Retinal pigment epithelial cell (primary cell): ENCODE results near the gene PCOLCE2.
A peak's percentile ranks its signal among the peaks of the same experiment; 100 is the strongest.
"Not testable (repeated sequence)": the region's sequence is repeated elsewhere in the genome, so short reads cannot be mapped to it uniquely, and the experiment has no call there.

Experiments
- DNase-seq: peaks from one replicate; pipeline ENCODE4 v3.0.0-alpha.2; 2010; ENCODE audit warnings: low read depth
- H3K4me3 ChIP-seq: 2 replicates; pipeline ENCODE4 v1.5.1; 2011; ENCODE audit warnings: mild to moderate bottlenecking, low read length, control low read depth, moderate library complexity
- TF ChIP-seq, protein P1 (sequence below): conservative IDR thresholded peaks from 2 replicates; pipeline ENCODE4 v1.5.1; 2011; ENCODE audit warnings: low read depth, low read length, control low read depth, inconsistent platforms

The PCOLCE2 gene

DNA sequence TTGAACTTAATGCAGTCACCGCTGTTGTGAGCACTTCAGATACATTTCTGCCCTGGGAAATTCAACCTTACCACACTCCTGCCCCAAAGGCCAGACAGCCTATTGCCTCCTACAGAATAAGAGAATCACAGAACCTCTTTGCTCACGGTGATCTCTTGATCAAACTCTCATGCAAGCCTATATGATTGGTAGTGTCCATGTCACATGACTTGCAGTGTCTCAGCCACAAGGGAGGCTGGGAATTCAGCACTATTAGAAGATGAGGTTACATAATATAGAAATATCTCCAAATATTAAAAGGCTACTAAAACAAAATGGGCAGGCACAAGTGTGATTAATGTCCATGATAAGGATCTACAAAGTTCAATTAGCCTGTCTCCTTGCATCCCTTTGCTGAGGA lies 3.8 kb upstream of the PCOLCE2 start:
- DNase-seq = no peak
- no peak overlapping the region for H3K4me3 ChIP-seq
- TF ChIP-seq, protein P1, sequence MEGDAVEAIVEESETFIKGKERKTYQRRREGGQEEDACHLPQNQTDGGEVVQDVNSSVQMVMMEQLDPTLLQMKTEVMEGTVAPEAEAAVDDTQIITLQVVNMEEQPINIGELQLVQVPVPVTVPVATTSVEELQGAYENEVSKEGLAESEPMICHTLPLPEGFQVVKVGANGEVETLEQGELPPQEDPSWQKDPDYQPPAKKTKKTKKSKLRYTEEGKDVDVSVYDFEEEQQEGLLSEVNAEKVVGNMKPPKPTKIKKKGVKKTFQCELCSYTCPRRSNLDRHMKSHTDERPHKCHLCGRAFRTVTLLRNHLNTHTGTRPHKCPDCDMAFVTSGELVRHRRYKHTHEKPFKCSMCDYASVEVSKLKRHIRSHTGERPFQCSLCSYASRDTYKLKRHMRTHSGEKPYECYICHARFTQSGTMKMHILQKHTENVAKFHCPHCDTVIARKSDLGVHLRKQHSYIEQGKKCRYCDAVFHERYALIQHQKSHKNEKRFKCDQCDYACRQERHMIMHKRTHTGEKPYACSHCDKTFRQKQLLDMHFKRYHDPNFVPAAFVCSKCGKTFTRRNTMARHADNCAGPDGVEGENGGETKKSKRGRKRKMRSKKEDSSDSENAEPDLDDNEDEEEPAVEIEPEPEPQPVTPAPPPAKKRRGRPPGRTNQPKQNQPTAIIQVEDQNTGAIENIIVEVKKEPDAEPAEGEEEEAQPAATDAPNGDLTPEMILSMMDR = no peak

DNA sequence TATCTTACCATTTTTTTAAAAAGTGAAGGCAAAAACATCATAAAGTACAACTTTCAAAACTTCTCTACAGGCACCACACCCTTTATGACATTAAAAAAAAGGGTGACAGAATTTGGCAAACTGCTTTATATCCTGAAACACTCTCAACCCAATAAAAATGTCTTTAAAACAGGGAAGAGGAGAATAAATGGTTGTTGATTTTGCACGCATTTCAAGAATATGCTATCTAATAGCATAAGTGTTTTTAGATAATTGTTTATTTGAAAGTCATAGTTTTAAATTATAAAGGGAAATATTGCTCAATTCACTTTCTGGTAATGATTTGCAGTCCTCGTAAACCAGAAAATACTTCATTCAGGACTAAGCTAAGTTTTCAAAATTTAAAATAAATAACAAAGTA lies 1.7 kb upstream of the PCOLCE2 start:
- TF ChIP-seq, protein P1 = no peak
- DNase-seq = no peak
- H3K4me3 ChIP-seq = no peak overlapping the region

DNA sequence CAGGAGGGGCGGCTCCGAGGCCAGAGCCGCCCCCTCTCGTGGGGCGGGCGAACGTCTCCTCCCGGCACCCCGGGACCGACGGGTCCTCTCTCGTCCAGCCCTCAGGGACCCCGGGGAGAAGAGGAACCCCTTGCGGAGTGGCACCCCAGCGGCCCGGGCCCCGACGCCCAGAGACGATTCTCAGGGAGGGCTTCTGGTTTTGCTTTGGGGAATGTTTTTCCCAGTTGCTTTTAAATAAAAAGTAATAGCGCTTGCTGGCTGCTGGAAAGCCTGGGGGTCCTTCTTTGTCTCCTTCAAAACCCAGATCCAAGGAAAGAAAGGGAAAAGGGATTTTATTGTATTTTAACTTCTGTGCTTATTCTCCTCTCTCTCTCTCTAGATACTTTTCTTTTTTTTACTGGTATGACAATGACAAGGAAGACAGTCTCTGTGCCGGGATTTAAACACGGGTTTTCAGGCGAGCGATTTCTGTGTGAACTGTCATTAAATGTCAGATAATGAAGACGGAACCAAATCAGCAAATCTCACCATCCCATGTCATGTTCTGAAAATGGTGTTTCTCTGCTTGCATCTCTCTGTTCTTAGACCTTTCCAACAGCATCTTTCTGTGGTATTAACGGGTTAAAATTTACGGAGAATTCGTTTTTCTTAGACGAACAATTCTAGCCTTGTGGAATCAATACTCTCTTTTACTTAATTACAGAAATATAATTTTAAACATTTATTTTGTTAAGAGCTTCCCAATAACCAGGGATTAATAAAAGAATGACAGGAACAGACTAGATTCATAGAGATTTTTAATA lies 530 bp upstream of the PCOLCE2 start:
- peak overlapping the region; percentile 60 for H3K4me3 ChIP-seq
- DNase-seq = no peak
- TF ChIP-seq, protein P1 = no peak

DNA sequence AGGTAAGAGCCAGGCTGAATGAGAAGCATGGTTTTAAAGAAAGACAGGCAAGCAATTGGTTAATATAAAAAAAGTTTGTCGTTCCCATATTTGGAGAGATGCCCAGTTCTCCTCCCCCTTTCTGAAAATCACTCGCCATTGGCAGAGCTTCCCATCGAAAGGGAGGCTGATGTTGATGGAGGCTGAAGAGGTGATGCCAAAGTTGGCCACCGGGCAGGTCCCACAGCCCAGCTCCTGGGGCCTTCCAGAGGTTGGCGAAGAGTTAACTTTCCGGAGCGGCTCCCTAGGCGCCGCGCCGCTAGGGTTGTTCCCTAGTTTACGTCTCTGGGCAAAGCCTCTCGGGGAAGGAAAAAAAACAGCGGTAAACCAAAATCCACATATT lies 793 bp downstream of the PCOLCE2 start:
- DNase-seq = no peak
- H3K4me3 ChIP-seq = peak overlapping the region; percentile 60
- TF ChIP-seq, protein P1 = no peak

DNA sequence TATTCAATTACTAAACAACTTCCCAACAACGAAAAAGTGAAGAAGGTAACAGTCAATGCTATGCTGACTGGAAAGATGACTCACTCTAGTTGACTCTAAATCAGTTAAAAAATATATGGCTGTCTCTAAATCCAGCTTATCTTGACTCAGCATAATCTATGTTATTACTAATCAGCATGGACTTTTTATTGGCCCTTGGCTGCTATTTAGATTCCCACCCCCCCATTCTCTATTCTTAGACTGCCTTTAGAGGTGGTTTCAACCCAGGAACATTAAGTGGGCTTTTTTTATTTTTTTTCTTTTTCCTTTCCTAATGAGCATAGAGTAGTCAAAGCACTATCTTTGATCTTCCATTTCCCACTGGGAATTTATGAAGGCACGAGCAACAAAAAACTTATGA lies 1.9 kb downstream of the PCOLCE2 start:
- peak; percentile 62 for DNase-seq
- H3K4me3 ChIP-seq = no peak overlapping the region
- TF ChIP-seq, protein P1 = no peak

DNA sequence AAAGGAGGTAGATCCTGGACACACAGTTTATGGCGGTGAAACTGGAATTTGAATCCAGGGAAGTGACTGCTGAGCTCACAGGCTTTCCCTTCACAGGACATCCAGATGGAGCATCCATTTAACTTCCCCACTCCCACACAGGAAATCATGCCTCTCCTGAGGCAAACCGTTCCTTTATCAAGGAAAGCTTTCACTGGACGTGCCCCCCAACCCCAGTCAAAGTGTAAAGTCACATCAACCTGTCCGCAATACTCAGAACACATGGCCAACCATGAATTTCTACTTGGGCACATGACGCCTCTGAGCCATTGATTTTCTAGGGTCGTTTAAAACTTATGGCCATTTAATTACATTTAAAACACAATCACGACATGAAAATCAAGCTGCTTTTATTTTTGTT lies 2.9 kb downstream of the PCOLCE2 start:
- DNase-seq = no peak
- TF ChIP-seq, protein P1 = no peak

DNA sequence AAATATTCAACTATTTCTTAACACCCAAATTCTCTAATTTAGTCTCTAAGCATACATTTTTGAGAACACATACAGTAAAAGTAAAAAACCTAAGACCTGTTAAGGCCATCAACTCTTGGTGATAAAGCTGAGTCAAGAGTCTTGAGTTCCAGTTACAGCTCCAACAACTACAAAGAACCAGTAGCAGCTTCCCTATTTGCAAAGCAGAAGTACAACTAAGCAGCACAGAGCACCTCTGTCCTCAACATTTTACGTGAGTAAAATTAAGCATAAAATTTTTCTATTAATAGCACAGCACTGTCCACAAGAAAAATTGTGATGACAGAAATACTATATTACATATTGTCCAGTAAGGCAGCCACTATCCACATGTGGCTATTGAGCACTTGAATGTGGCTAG lies 4.4 kb downstream of the PCOLCE2 start:
- no peak for DNase-seq
- TF ChIP-seq, protein P1 = no peak
- H3K4me3 ChIP-seq = no peak overlapping the region

More for the DNA sequence above, 2.9 kb downstream of the PCOLCE2 start:
- no peak overlapping the region for H3K4me3 ChIP-seq

DNA sequence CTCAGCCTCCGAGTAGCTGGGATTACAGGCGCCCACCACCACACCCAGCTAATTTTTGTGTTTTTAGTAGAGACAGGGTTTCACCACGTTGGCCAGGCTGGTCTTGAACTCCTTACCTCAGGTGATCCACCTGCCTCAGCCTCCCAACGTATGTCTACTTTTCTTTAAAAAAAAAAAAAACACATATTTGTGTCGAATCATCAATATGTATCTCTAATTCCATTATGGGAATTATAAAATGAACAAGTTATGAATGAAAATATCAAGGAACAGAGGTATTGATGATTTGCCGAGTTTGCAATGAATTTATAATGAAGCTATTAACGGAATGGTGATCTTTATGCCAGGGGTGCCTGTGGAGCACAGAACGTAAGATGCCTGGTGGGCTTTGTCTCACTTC lies 5.3 kb downstream of the PCOLCE2 start:
- not testable (repeated sequence) for H3K4me3 ChIP-seq, DNase-seq
